Esophagus squamous epithelium (tissue), 5 donors: ENCODE results near the gene RBM6. TPM values are rescaled to one million over a fixed set of nuclear protein-coding genes. Genes with fewer than 3 reads are reported as not detected.

Experiments used
- DNase-seq: peaks from one replicate; lab custom pipeline; 2025; lab: John Stamatoyannopoulos, UW
- H3K27ac ChIP-seq, 4 donors: fragments of 200-600 bp; sonication (generic); one replicate each; pipeline ENCODE4 v1.5.1; 2016 to 2019; ENCODE audit warnings: mild to moderate bottlenecking in 1 of 4
- H3K27me3 ChIP-seq, 4 donors: fragments of 200-600 bp; sonication (generic); 1 replicate in 3 of 4; 2 replicates in 1 of 4; pipeline versions ENCODE4 v1.5.1 to v1.6.0; 2017 to 2021; ENCODE audit warnings: antibody characterized with exemption in 1 of 4
- H3K36me3 ChIP-seq, 3 donors: fragments of 200-600 bp; sonication (generic); one replicate each; pipeline ENCODE4 v1.5.1; 2016 to 2019
- H3K4me1 ChIP-seq, 3 donors: fragments of 200-600 bp; sonication (generic); one replicate each; pipeline ENCODE4 v1.5.1; 2017 to 2019
- H3K4me3 ChIP-seq, 4 donors: fragments of 200-600 bp; sonication (generic); 1 replicate in 3 of 4; 2 replicates in 1 of 4; pipeline ENCODE4 v1.5.1; 2016 to 2019; ENCODE audit warnings: mild to moderate bottlenecking in 2 of 4, moderate library complexity in 1 of 4
- H3K9me3 ChIP-seq, 3 donors: fragments of 200-600 bp; sonication (generic); one replicate each; pipeline ENCODE4 v1.5.1; 2016 to 2019
- CTCF ChIP-seq, 6 experiments: fragments of 450-650 bp in 4 of 6; fragments of 200-600 bp in 2 of 6; sonication (generic) in 2 of 6; IDR thresholded peaks; one replicate each; pipeline ENCODE4 v1.5.1; 2016 to 2019; ENCODE audit warnings: antibody characterized with exemption in 6 of 6, mild to moderate bottlenecking in 4 of 6, moderate library complexity in 4 of 6
- POLR2A ChIP-seq, 4 donors: fragments of 450-650 bp; IDR thresholded peaks; one replicate each; pipeline ENCODE4 v1.6.1; 2017; ENCODE audit warnings: antibody characterized with exemption in 4 of 4, mild to moderate bottlenecking in 4 of 4, moderate library complexity in 3 of 4
- WGBS, 2 donors: methylation state at CpG; one replicate each; pipeline ENCODE4 v1.1.5; 2018; 5-methylcytosine and 5-hydroxymethylcytosine counted together
- intact Hi-C: fragments of 100-400 bp; cut with DNase I; formaldehyde crosslinking; loops from one replicate; pipeline ENCODE4 v1.15.0; 2022
- total RNA-seq, 4 donors: library from RNA; depleted of rRNA; stranded (reverse); fragments of >200 nt; gene quantifications; one replicate each; pipeline ENCODE4 v1.1.0, GENCODE V29; 2016
- donor health status: DM: yes; HTN: yes; CAD: no.

RBM6 gene
- total RNA-seq, 4 donors from 2014 or later: 32.2 to 85.1 (median 42.7) TPM

DNA sequence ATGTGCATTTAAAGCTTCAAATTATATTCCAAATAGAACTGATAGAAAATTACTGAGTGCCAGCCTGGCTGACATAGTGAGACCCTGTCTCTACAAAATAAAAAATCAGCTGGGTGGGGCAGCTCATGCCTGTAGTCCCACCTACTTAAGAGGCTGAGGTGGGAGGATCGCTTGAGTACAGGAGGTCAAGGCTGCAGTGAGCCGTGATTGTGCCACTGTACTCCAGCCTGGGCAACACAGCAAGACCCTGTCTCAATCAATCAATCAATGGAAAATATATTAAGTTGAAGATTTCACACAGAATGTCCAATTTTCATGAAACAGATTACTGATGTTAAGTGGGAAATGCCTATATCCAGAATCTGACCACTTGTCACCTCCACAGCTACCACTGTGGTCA lies 14.5 kb upstream of the RBM6 start:
- 80 to 96% methylated on average over 2 of the region's 2 CpGs for WGBS, 2 donors
- TF ChIP-seq POLR2A (IDR thresholded peaks at IDR 0.05) (no peak), CTCF (IDR thresholded peaks at IDR 0.05) (no peak)
- Histone ChIP-seq H3K4me3 (no peak overlapping the region), H3K36me3 (peaks cover 0 to 10% (median 0%) of the 10 kb centered on the region in 3 donors), H3K27me3 (no peaks in the 10 kb centered on the region), H3K27ac (no peak overlapping the region), H3K4me1 (peaks cover 17 to 31% (median 21%) of the 10 kb centered on the region in 3 donors), H3K9me3 (no peaks in the 10 kb centered on the region)
- DNase-seq: no peak
- intact Hi-C loops: no loop called here

- no peaks in the 10 kb centered on the region for H3K9me3 ChIP-seq
- H3K4me1 ChIP-seq: peaks cover 21 to 37% (median 22%) of the 10 kb centered on the region in 3 donors
- H3K27ac ChIP-seq: no peak overlapping the region
- 79 to 89% methylated on average over 4 of the region's 4 CpGs for WGBS, 2 donors
- intact Hi-C loops: no loop called here
- H3K36me3 ChIP-seq: peaks cover 0 to 10% (median 0%) of the 10 kb centered on the region in 3 donors
- no peaks in the 10 kb centered on the region for H3K27me3 ChIP-seq
- TF ChIP-seq CTCF (IDR thresholded peaks at IDR 0.05) (no peak), POLR2A (IDR thresholded peaks at IDR 0.05) (no peak)
- H3K4me3 ChIP-seq: no peak overlapping the region
- DNase-seq: no peak
These were observed 13.7 kb upstream of the RBM6 start for GRCh38 chr3:49926117-49926728.

GRCh38 chr3:49927798-49928197 lies 12.2 kb upstream of the RBM6 start:
- H3K27me3 ChIP-seq: no peaks in the 10 kb centered on the region
- H3K4me3 ChIP-seq: no peak overlapping the region
- H3K9me3 ChIP-seq: no peaks in the 10 kb centered on the region
- peaks cover 21 to 37% (median 22%) of the 10 kb centered on the region in 3 donors for H3K4me1 ChIP-seq
- intact Hi-C loops: no loop called here
- H3K36me3 ChIP-seq: peaks cover 0 to 6% (median 0%) of the 10 kb centered on the region in 3 donors
- no peak for DNase-seq
- TF ChIP-seq CTCF (IDR thresholded peaks at IDR 0.05): no peak
- no peak for TF ChIP-seq POLR2A (IDR thresholded peaks at IDR 0.05)
- no peak overlapping the region for H3K27ac ChIP-seq
- WGBS, 2 donors: 80 to 90% methylated on average over 3 to 5 of the region's 5 CpGs

DNA sequence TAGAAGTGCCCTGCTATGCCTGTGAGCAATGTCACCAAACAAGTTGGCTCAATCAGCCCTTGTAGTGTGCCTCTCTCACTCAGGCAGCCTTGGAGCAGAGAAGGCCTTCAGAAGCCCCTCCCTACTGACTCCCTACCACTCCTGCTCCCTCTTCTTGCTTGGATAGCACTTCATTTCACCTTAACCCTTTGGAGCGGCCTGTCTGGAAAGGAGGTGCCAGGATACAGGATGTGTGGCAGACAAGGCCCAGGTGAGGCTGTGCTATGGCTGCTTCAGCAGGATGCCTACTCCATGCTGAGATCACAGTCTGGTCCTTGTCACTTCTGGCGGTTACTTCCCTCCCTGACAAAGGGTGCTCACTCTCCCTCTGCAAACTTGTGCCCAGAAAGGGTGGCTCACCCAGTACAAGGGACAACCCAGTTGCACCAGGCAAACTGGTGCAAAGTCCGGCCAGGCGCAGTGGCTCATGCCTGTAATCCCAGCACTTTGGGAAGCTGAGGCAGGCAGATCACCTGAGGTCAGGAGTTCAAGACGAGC lies 11.4 kb upstream of the RBM6 start:
- H3K27ac ChIP-seq: no peak overlapping the region
- TF ChIP-seq POLR2A (IDR thresholded peaks at IDR 0.05) (no peak), CTCF (IDR thresholded peaks at IDR 0.05) (no peak)
- 46 to 69% methylated on average over 3 of the region's 5 CpGs for WGBS, 2 donors
- no peaks in the 10 kb centered on the region for H3K36me3 ChIP-seq
- intact Hi-C loops: no loop called here
- no peaks in the 10 kb centered on the region for H3K27me3 ChIP-seq
- peak overlapping the region in 3 of 4 donors; percentile 77 to 89 (median 87) for H3K4me3 ChIP-seq
- peaks cover 21 to 37% (median 22%) of the 10 kb centered on the region in 3 donors for H3K4me1 ChIP-seq
- DNase-seq: no peak
- H3K9me3 ChIP-seq: no peaks in the 10 kb centered on the region
